Measurements from ENCODE around the gene RING1. TPM values are rescaled to one million over a fixed set of nuclear protein-coding genes. Genes with fewer than 3 reads are reported as not detected.

The RING1 gene
- total RNA-seq, 2 donors from 2014 or later, result 31.0 to 31.8 TPM

GRCh38 chr6:33185654-33186187 lies 22.6 kb upstream of the RING1 start:
- WGBS, 2 experiments (ENCODE audit: insufficient coverage in 1 of 2, insufficient read length in 1 of 2), result 63 to 73% methylated on average over 2 to 4 of the region's 4 CpGs
- Histone ChIP-seq H3K27me3 (ENCODE audit: control insufficient read depth, insufficient read depth, low read length, poor library complexity, severe bottlenecking) (peaks cover 38% of the 10 kb centered on the region), H3K36me3 (ENCODE audit: control insufficient read depth, insufficient read depth, low read length) (no peaks in the 10 kb centered on the region), H3K9ac (ENCODE audit: extremely low read depth, low read length, poor library complexity, severe bottlenecking) (no peak overlapping the region), H3K4me1 (ENCODE audit: control insufficient read depth, insufficient read depth, low read length) (no peaks in the 10 kb centered on the region), H3K27ac (ENCODE audit: low read depth, low read length) (no peak overlapping the region), H3K9me3 (ENCODE audit: control insufficient read depth, low read length) (peaks cover 4% of the 10 kb centered on the region), H3K4me3 (ENCODE audit: low read length) (no peak overlapping the region)
- no peaks in the 10 kb centered on the region for H3K36me3 Mint-ChIP-seq (ENCODE audit: low read depth)
- H3K9me3 Mint-ChIP-seq, result no peaks in the 10 kb centered on the region
- H3K27me3 Mint-ChIP-seq (ENCODE audit: insufficient read depth), result peaks cover 55% of the 10 kb centered on the region
- H3K4me1 Mint-ChIP-seq, result no peaks in the 10 kb centered on the region
- no peak overlapping the region for H3K4me3 Mint-ChIP-seq
- no peak for DNase-seq
- TF ChIP-seq, protein P1, sequence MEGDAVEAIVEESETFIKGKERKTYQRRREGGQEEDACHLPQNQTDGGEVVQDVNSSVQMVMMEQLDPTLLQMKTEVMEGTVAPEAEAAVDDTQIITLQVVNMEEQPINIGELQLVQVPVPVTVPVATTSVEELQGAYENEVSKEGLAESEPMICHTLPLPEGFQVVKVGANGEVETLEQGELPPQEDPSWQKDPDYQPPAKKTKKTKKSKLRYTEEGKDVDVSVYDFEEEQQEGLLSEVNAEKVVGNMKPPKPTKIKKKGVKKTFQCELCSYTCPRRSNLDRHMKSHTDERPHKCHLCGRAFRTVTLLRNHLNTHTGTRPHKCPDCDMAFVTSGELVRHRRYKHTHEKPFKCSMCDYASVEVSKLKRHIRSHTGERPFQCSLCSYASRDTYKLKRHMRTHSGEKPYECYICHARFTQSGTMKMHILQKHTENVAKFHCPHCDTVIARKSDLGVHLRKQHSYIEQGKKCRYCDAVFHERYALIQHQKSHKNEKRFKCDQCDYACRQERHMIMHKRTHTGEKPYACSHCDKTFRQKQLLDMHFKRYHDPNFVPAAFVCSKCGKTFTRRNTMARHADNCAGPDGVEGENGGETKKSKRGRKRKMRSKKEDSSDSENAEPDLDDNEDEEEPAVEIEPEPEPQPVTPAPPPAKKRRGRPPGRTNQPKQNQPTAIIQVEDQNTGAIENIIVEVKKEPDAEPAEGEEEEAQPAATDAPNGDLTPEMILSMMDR (conservative IDR thresholded peaks at IDR 0.05), result no peak
- H3K27ac Mint-ChIP-seq, result no peak overlapping the region

DNA sequence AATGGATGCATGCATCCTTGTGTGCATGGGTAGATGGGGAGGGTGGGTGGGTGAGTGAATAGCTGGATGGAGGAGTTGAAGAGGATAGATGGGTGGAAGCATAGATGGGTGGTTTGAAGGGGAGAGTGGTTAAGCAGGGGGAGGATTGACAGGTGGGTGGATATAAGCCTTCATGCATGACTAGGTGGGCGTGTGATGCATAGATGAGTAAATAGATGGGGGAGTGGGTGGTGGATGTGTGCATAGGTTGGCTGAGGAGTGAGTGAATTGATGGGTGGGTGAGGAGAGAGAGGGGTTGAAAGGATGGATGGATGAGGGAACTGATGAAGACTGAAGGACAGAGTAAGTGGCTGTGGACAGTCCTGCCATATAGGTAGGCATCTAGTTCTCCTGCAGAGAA lies 20.5 kb upstream of the RING1 start:
- H3K4me3 Mint-ChIP-seq, result no peak overlapping the region
- WGBS, 2 experiments (ENCODE audit: insufficient coverage in 1 of 2, insufficient read length in 1 of 2), result 84 to 100% methylated on average over 1 of the region's 1 CpG
- H3K27me3 Mint-ChIP-seq (ENCODE audit: insufficient read depth), result peaks cover 69% of the 10 kb centered on the region

GRCh38 chr6:33189164-33189563 lies 19.1 kb upstream of the RING1 start:
- 79 to 92% methylated on average over 2 to 8 of the region's 8 CpGs for WGBS, 2 experiments (ENCODE audit: insufficient coverage in 1 of 2, insufficient read length in 1 of 2)
- Histone ChIP-seq H3K9ac (ENCODE audit: extremely low read depth, low read length, poor library complexity, severe bottlenecking) (no peak overlapping the region), H3K9me3 (ENCODE audit: control insufficient read depth, low read length) (no peaks in the 10 kb centered on the region), H3K4me3 (ENCODE audit: low read length) (no peak overlapping the region), H3K27me3 (ENCODE audit: control insufficient read depth, insufficient read depth, low read length, poor library complexity, severe bottlenecking) (peaks cover 62% of the 10 kb centered on the region), H3K27ac (ENCODE audit: low read depth, low read length) (no peak overlapping the region), H3K4me1 (ENCODE audit: control insufficient read depth, insufficient read depth, low read length) (peaks cover 4% of the 10 kb centered on the region), H3K36me3 (ENCODE audit: control insufficient read depth, insufficient read depth, low read length) (peaks cover under 1% of the 10 kb centered on the region)
- Mint-ChIP-seq H3K9me3 (no peaks in the 10 kb centered on the region), H3K27ac (no peak overlapping the region), H3K4me1 (peaks cover 11% of the 10 kb centered on the region), H3K36me3 (ENCODE audit: low read depth) (peaks cover 4% of the 10 kb centered on the region), H3K27me3 (ENCODE audit: insufficient read depth) (peaks cover 71% of the 10 kb centered on the region), H3K4me3 (no peak overlapping the region)
- DNase-seq, result no peak
- TF ChIP-seq, protein P1 (conservative IDR thresholded peaks at IDR 0.05), result no peak

More for the DNA sequence above, 20.5 kb upstream of the RING1 start:
- no peak overlapping the region for H3K4me3 ChIP-seq (ENCODE audit: low read length)
- peaks cover 4% of the 10 kb centered on the region for H3K4me1 ChIP-seq (ENCODE audit: control insufficient read depth, insufficient read depth, low read length)
- no peak overlapping the region for H3K27ac Mint-ChIP-seq
- peaks cover 9% of the 10 kb centered on the region for H3K4me1 Mint-ChIP-seq
- no peak overlapping the region for H3K9ac ChIP-seq (ENCODE audit: extremely low read depth, low read length, poor library complexity, severe bottlenecking)
- peaks cover 4% of the 10 kb centered on the region for H3K9me3 ChIP-seq (ENCODE audit: control insufficient read depth, low read length)
- H3K36me3 Mint-ChIP-seq (ENCODE audit: low read depth), result no peaks in the 10 kb centered on the region
- H3K27ac ChIP-seq (ENCODE audit: low read depth, low read length), result no peak overlapping the region
- peaks cover 59% of the 10 kb centered on the region for H3K27me3 ChIP-seq (ENCODE audit: control insufficient read depth, insufficient read depth, low read length, poor library complexity, severe bottlenecking)
- H3K36me3 ChIP-seq (ENCODE audit: control insufficient read depth, insufficient read depth, low read length), result no peaks in the 10 kb centered on the region
- no peak for DNase-seq
- no peaks in the 10 kb centered on the region for H3K9me3 Mint-ChIP-seq
- TF ChIP-seq, protein P1 (conservative IDR thresholded peaks at IDR 0.05), result no peak
